Stomach (tissue), 9 donors: ENCODE results near the gene ARID3A. TPM values are rescaled to one million over a fixed set of nuclear protein-coding genes. Genes with fewer than 3 reads are reported as not detected.

Experiments used
- DNase-seq, 2 donors: peaks; one replicate each; pipeline versions ENCODE4 v3.0.0 to v3.0.0-alpha.2; 2013 to 2019
- H3K27ac ChIP-seq, 5 donors: fragments of 200-600 bp in 4 of 5; sonication (generic) in 4 of 5; one replicate each; pipeline ENCODE4 v1.5.1; 2013 to 2019; ENCODE audit warnings: mild to moderate bottlenecking in 1 of 5, moderate library complexity in 1 of 5
- H3K27me3 ChIP-seq, 3 donors: fragments of 200-600 bp; sonication (generic); one replicate each; pipeline ENCODE4 v1.5.1; 2017 to 2019; ENCODE audit warnings: mixed run types in 1 of 3
- H3K36me3 ChIP-seq, 4 donors: fragments of 200-600 bp; sonication (generic); 1 replicate in 3 of 4; 2 replicates in 1 of 4; pipeline ENCODE4 v1.5.1; 2016 to 2019
- H3K4me1 ChIP-seq, 4 donors: fragments of 200-600 bp; sonication (generic); one replicate each; pipeline ENCODE4 v1.5.1; 2016 to 2019
- H3K4me3 ChIP-seq, 4 donors: fragments of 200-600 bp; sonication (generic) in 3 of 4; one replicate each; pipeline ENCODE4 v1.5.1; 2016 to 2019; ENCODE audit warnings: mild to moderate bottlenecking in 1 of 4
- H3K9me3 ChIP-seq, 4 donors: fragments of 200-600 bp; sonication (generic); one replicate each; pipeline ENCODE4 v1.5.1; 2016 to 2019
- CTCF ChIP-seq, 7 experiments: fragments of 450-650 bp in 4 of 7; fragments of 200-600 bp in 3 of 7; sonication (generic) in 3 of 7; IDR thresholded peaks; one replicate each; pipeline ENCODE4 v1.5.1; 2016 to 2019; ENCODE audit warnings: antibody characterized with exemption in 7 of 7, control low read depth in 2 of 7, mild to moderate bottlenecking in 1 of 7
- EP300 ChIP-seq: sonication (generic); formaldehyde crosslinking; IDR thresholded peaks from one replicate; pipeline ENCODE4 v1.6.1; 2017; ENCODE audit warnings: antibody characterized with exemption
- POLR2A ChIP-seq, 4 donors: fragments of 450-650 bp; IDR thresholded peaks; one replicate each; pipeline ENCODE4 v1.6.1; 2016; ENCODE audit warnings: antibody characterized with exemption in 4 of 4, control low read depth in 2 of 4, mild to moderate bottlenecking in 1 of 4, moderate library complexity in 1 of 4
- POLR2AphosphoS5 ChIP-seq, 3 donors: sonication (generic); formaldehyde crosslinking; IDR thresholded peaks; one replicate each; pipeline ENCODE4 v1.6.1; 2016; ENCODE audit warnings: antibody characterized with exemption in 3 of 3
- WGBS, 5 donors: extraction: QIAGEN DNeasy Blood & Tissue Kit in 3 of 5; methylation state at CpG; one replicate each; pipeline versions ENCODE4 v1.1.5 to v1.1.7; 2013 to 2018; 5-methylcytosine and 5-hydroxymethylcytosine counted together
- intact Hi-C: fragments of 100-400 bp; cut with DNase I; formaldehyde crosslinking; loops from one replicate; pipeline ENCODE4 v1.15.1; 2023; ENCODE audit warnings: low total_unique reads
- polyA plus RNA-seq, 3 donors: library from polyadenylated mRNA; stranded (reverse); fragments of 200-250 nt; gene quantifications; one replicate each; pipeline ENCODE4 v1.2.3, GENCODE V29; 2013
- total RNA-seq, 5 donors: library from RNA; depleted of rRNA; stranded (reverse); fragments of >200 nt; gene quantifications; one replicate each; pipeline versions ENCODE4 v1.1.0 to v1.2.3, GENCODE V29; 2014 to 2016
- donor health status: healthy with polysubstance abuse.
- donor health status: Bipolar disorder and iron deficiency.
- donor health status: healthy.

The ARID3A gene
- total and polyA plus RNA-seq, 8 donors = 1.1 to 23.5 (median 2.1) TPM; not detected in 1

GRCh38 chr19:996051-996838, 70.4 kb downstream of the ARID3A start:
- no peak for TF ChIP-seq CTCF (IDR thresholded peaks at IDR 0.05)
- TF ChIP-seq POLR2AphosphoS5 (IDR thresholded peaks at IDR 0.05) = no peak
- no peak for TF ChIP-seq EP300
- no peak for TF ChIP-seq POLR2A (IDR thresholded peaks at IDR 0.05)
- peak overlapping the region in 1 of 4 donors; percentile 14 for H3K4me3 ChIP-seq
- peaks cover 21 to 35% (median 31%) of the 10 kb centered on the region in 4 donors for H3K36me3 ChIP-seq
- DNase-seq = peak; percentile 55 to 88
- no peak overlapping the region for H3K27ac ChIP-seq
- H3K4me1 ChIP-seq = peaks cover 20 to 34% (median 33%) of the 10 kb centered on the region in 4 donors
- H3K27me3 ChIP-seq = peaks cover 23 to 69% (median 60%) of the 10 kb centered on the region in 3 donors
- no peaks in the 10 kb centered on the region for H3K9me3 ChIP-seq
- WGBS, 5 donors = 4 to 8% (median 4%) methylated on average over 51 to 64 of the region's 64 CpGs
- intact Hi-C loops = no loop called here

GRCh38 chr19:998064-998463, 72.2 kb downstream of the ARID3A start:
- peaks cover 23 to 87% (median 75%) of the 10 kb centered on the region in 3 donors for H3K27me3 ChIP-seq
- intact Hi-C loops = no loop called here
- H3K4me1 ChIP-seq = peaks cover 20 to 41% (median 39%) of the 10 kb centered on the region in 4 donors
- no peaks in the 10 kb centered on the region for H3K9me3 ChIP-seq
- no peak overlapping the region for H3K4me3 ChIP-seq
- WGBS, 5 donors = 21 to 47% (median 37%) methylated on average over 6 of the region's 6 CpGs
- peaks cover 11 to 21% (median 18%) of the 10 kb centered on the region in 4 donors for H3K36me3 ChIP-seq
- TF ChIP-seq POLR2AphosphoS5 (IDR thresholded peaks at IDR 0.05) (no peak), CTCF (IDR thresholded peaks at IDR 0.05) (no peak), POLR2A (IDR thresholded peaks at IDR 0.05) (no peak), EP300 (no peak)
- H3K27ac ChIP-seq = no peak overlapping the region
- no peak for DNase-seq

GRCh38 chr19:999379-999719, 73.5 kb downstream of the ARID3A start:
- H3K36me3 ChIP-seq = peaks cover 3 to 8% (median 6%) of the 10 kb centered on the region in 4 donors
- H3K4me3 ChIP-seq = no peak overlapping the region
- no peak overlapping the region for H3K27ac ChIP-seq
- peaks cover 23 to 100% (median 82%) of the 10 kb centered on the region in 3 donors for H3K27me3 ChIP-seq
- DNase-seq = no peak
- WGBS, 5 donors = 55 to 68% (median 63%) methylated on average over 3 of the region's 3 CpGs
- intact Hi-C loops = no loop called here
- TF ChIP-seq EP300 (no peak), POLR2AphosphoS5 (IDR thresholded peaks at IDR 0.05) (no peak), CTCF (IDR thresholded peaks at IDR 0.05) (no peak)
- peaks cover 20 to 41% (median 39%) of the 10 kb centered on the region in 4 donors for H3K4me1 ChIP-seq
- no peaks in the 10 kb centered on the region for H3K9me3 ChIP-seq

GRCh38 chr19:1000095-1000494, 74.3 kb downstream of the ARID3A start, which contains the start of gene GRIN3B:
Gene GRIN3B (plus strand): TSS chr19:1000419. CDS start chr19:1000438, 19 bp downstream.
- WGBS, 5 donors = 1 to 7% (median 2%) methylated on average over 12 to 43 of the region's 43 CpGs
- H3K9me3 ChIP-seq = no peaks in the 10 kb centered on the region
- peak; percentile 60 to 82 for DNase-seq
- peak within 1 kb of the TSS in 3 of 4 donors; percentile 12 to 42 (median 35) for H3K4me3 ChIP-seq
- peaks cover 20 to 39% (median 35%) of the 10 kb centered on the region in 4 donors for H3K4me1 ChIP-seq
- peaks cover 23 to 96% (median 82%) of the 10 kb centered on the region in 3 donors for H3K27me3 ChIP-seq
- no peak within 1 kb of the TSS for H3K27ac ChIP-seq
- peaks cover 0 to 2% (median 0%) of the 10 kb centered on the region in 4 donors for H3K36me3 ChIP-seq
- TF ChIP-seq EP300 (no peak), CTCF (IDR thresholded peaks at IDR 0.05) (peak in 2 of 7 experiments; percentile 12 to 26)
- intact Hi-C loops = no loop called here
